KOPT-K1 (cell line): ENCODE measurements around the gene CUBN.

Experiments used
- H3K27ac ChIP-seq: fragments of 200-600 bp; sonication (generic); 2 replicates; pipeline ENCODE4 v1.5.1; 2016; ENCODE audit warnings: antibody characterized with exemption, mild to moderate bottlenecking, low read depth, low read length; ENCODE audit not compliant: poor library complexity, severe bottlenecking
- H3K36me3 ChIP-seq: fragments of 200-600 bp; sonication (generic); 2 replicates; pipeline ENCODE4 v1.5.1; 2017; ENCODE audit warnings: antibody characterized with exemption, mild to moderate bottlenecking, low read length, moderate library complexity; ENCODE audit not compliant: insufficient read depth
- H3K9me3 ChIP-seq: fragments of 200-600 bp; sonication (generic); 2 replicates; pipeline ENCODE4 v1.5.1; 2017; ENCODE audit warnings: antibody characterized with exemption, low read length, mild to moderate bottlenecking; ENCODE audit not compliant: insufficient read depth, poor library complexity, severe bottlenecking

Gene CUBN

DNA sequence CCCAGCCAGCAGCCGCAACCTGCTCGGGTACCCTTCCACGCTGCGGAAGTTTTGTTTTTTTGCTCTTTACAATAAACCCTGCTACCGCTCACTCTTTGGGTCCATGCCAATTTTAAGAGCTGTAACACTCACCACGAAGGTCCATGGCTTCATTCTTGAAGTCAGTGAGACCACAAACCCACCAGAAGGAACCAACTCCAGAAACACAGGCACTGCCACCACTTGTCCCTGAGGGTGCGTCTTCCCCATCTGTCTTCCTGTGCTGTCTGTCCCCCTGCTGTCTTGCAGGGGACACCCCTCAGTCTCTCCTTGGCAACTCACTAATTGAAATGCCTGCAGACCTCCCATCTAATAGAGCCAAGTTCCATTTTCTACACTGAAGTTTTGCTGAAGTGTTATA is 263.8 kb downstream of the CUBN start:
- Histone ChIP-seq H3K9me3 (no peaks in the 10 kb centered on the region), H3K27ac (no peak overlapping the region), H3K36me3 (no peaks in the 10 kb centered on the region)

DNA sequence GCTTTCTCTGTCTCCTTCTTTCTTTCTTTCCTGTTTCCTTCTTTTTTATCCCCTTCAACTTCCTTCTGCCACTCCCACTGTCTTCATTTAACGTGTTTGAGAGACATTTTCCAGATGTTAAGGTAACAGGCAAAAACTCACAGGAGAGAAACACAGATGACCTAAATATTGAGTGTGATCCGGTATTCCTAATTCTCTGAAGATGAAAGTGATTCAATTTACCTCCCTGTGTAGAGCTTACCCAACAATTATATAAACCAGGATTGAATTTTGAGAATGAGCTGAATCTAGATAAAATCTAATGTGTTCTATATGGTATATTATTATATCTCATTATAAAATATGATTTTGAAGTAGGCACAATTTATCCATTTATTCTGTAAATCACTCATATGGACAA is 265.8 kb downstream of the CUBN start:
- no peak overlapping the region for H3K27ac ChIP-seq

DNA sequence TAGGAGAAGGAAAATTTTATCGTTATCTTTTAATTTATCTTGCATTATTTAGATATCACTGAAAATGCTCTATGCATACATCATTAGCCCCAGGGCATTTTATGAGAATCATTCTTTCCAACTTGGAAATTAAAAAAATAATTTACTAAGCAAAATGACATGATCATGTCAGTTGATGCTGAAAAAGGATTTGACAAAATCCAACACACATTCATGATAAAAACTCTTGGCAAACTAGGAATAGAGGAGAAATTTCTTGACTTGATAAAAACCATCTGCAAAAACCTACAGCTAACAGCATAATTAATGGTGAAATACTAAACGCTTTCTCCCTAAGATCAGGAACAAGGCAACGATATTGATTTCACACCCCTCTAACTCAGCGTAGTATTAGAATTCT is 272.2 kb downstream of the CUBN start:
- H3K36me3 ChIP-seq: no peaks in the 10 kb centered on the region
- no peak overlapping the region for H3K27ac ChIP-seq
- H3K9me3 ChIP-seq: no peaks in the 10 kb centered on the region

More for the DNA sequence above, 265.8 kb downstream of the CUBN start:
- no peaks in the 10 kb centered on the region for H3K9me3 ChIP-seq
- no peaks in the 10 kb centered on the region for H3K36me3 ChIP-seq

DNA sequence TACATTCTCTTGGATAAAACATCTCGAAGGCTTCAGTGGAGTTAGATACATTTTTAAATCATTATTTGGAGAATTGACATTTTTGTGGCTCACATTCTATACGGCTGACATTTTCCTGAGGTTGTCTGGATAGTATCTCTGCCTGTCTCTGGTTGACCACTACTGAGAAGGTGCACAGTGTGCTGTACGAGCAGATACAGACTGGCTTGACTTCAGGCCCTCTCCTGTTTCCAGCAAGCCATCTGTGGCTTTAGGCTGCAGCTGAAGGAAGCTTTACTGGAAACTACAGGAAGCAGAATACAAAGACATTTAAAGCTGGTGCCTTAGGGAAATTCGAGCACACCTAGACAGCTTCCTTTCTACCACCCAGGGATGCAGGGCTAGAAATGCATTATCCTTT is 273.0 kb downstream of the CUBN start:
- no peaks in the 10 kb centered on the region for H3K9me3 ChIP-seq
- no peaks in the 10 kb centered on the region for H3K36me3 ChIP-seq
- H3K27ac ChIP-seq: no peak overlapping the region

- no peaks in the 10 kb centered on the region for H3K36me3 ChIP-seq
- H3K27ac ChIP-seq: no peak overlapping the region
- H3K9me3 ChIP-seq: no peaks in the 10 kb centered on the region
Measured at GRCh38 chr10:16856092-16856491, 273.5 kb downstream of the CUBN start.

DNA sequence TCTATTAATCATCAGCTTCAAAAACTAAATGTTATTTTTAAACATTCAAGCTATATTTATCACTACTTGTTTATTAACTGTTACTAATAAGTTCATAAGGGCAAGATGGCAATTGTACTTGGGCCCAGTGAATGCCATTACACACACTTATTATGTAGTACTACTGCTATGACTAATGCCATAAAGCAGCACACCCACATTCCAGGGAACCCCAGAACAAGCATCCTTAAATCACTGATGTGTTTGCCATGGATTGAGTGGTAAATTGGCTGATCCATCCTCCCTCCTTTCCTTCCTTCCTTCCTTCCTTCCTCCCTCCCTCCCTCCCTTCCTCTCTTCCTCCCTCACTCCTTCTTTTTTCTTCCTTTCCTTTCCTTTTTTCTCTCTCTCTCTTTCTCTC is 275.0 kb downstream of the CUBN start:
- H3K36me3 ChIP-seq: no peaks in the 10 kb centered on the region
- no peaks in the 10 kb centered on the region for H3K9me3 ChIP-seq
- H3K27ac ChIP-seq: no peak overlapping the region

DNA sequence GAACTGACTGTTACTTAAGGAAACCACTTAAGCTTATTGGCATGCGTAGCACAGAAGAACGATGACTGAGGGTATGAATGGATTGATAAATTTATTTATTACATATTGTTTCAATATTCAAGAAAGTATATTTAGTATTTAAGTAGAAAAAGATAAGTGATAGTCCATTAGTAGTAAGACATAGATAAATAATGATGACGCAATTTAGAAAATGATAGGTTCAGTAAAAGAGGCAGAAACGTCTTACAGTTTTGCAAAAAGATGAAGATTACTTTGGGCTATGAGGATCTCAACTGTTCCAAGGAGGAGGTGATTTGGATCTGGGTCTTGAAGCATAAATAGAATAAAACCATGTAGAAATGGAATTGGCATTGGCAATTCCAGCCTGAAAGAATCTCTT is 275.8 kb downstream of the CUBN start:
- Histone ChIP-seq H3K36me3 (no peaks in the 10 kb centered on the region), H3K27ac (no peak overlapping the region), H3K9me3 (no peaks in the 10 kb centered on the region)

DNA sequence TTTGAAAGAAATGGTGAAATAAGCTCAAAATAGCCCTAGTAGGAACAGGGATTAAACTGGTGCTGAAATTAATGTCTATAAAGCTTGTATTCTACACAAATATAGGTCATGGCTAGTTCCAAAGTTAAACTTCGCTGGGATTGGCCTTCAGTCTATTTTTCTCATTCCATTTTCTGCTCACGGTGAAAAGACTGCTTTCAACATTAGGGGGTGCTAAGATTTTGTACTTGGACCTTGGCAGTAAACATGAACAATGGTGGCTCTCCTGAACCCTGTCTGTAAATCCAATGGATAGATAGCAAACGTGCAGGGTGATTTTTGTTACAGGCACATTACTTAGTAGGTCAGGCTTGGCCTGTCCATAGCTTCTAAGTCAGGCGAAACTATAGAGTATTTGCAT is 276.4 kb downstream of the CUBN start:
- Histone ChIP-seq H3K27ac (no peak overlapping the region), H3K36me3 (no peaks in the 10 kb centered on the region), H3K9me3 (no peaks in the 10 kb centered on the region)

DNA sequence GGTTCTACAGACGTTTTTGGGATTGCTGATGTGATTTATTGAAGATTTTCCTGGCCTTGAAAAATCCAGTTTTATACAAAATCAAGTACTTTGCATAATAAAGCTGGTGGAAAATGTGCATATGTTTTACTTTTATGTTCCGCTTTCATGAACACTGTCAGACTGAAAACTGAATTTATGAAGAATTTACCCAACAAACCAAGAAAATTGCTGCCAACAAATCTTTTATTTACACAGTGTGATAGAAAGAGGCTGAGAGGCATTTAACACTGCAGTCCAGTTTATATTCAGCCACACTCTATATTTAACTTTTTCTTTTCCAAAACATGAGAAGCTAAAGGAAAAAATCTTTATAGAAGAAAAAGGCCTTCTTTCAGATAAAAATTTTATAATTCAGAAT is 277.0 kb downstream of the CUBN start:
- Histone ChIP-seq H3K27ac (no peak overlapping the region), H3K36me3 (no peaks in the 10 kb centered on the region), H3K9me3 (no peaks in the 10 kb centered on the region)

DNA sequence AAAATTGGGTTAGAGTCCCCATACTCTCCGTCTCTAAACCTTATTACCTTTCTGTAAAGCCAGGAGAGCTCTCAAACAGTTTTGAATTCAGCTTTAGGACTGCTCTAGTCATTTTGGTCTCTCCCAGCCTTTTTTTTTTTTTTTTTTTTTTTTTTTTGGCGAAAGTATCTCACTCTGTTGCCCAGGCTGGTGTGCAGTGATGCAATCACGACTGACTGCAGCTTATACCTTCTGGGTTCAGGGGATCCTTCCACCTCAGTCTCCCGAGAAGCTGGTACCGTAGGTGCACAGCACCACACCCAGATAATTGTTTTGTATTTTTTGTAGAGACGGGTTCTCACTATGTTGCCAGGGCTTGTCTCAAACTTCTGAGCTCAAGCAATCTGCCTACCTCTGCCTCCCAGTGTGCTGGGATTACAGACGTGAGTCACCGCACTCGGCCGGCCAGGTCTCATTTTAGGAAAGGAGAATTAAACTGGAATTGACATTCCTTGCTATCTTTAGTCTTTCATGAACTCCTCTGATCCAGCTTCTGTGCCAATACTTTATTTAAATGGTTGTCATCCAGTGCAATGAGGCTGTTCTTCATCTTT is 281.0 kb downstream of the CUBN start:
- Histone ChIP-seq H3K36me3 (no peaks in the 10 kb centered on the region), H3K9me3 (no peaks in the 10 kb centered on the region), H3K27ac (no peak overlapping the region)

- Histone ChIP-seq H3K9me3 (no peaks in the 10 kb centered on the region), H3K36me3 (no peaks in the 10 kb centered on the region), H3K27ac (no peak overlapping the region)
Measured at GRCh38 chr10:16847644-16848043, 282.0 kb downstream of the CUBN start.

DNA sequence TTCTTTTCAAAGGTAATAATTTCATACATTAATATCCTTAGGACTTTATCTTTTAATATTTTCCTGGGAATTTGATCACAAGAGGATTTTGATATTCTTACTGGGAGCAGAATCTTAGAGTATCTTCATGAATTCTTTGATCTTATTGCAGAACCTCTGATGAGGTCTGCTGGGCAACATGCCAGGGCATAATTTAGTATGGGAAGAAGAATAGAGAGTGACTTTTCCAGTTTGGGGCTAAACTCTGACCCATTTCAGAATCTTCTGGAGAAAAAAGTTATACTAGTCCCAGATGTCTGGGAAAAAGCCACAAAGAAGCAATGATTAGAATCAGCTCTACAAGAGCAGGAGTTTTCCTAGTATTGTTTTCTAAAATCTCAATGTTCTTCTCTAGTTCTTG is 284.4 kb downstream of the CUBN start:
- Histone ChIP-seq H3K36me3 (no peaks in the 10 kb centered on the region), H3K27ac (no peak overlapping the region), H3K9me3 (no peaks in the 10 kb centered on the region)

GRCh38 chr10:16843252-16843870 is 286.2 kb downstream of the CUBN start:
- H3K9me3 ChIP-seq: no peaks in the 10 kb centered on the region

DNA sequence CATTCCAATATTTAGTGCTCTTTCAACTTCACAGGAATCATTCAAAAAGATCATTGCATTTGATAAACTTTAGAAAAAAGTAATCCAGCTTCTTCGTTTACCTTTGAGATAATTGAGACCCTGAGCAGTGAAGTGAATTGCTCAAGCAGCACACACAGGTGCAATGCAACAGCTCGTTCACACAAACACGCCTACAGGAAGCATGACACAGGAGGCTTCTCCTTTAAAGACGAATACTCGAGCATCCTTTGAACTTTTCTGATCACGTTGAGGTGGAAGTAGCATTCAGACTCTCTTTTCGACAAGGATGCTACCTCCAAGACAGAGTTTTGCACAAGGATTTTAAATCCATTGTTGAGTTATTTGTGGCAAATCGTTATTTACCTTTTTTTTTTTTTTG is 294.4 kb downstream of the CUBN start:
- Histone ChIP-seq H3K36me3 (no peaks in the 10 kb centered on the region), H3K27ac (no peak overlapping the region), H3K9me3 (no peaks in the 10 kb centered on the region)

More at GRCh38 chr10:16843252-16843870, 286.2 kb downstream of the CUBN start:
- Histone ChIP-seq H3K27ac (no peak overlapping the region), H3K36me3 (no peaks in the 10 kb centered on the region)

- Histone ChIP-seq H3K9me3 (no peaks in the 10 kb centered on the region), H3K36me3 (no peaks in the 10 kb centered on the region), H3K27ac (no peak overlapping the region)
Measured at GRCh38 chr10:16832351-16833080, 297.1 kb downstream of the CUBN start.

GRCh38 chr10:16828701-16829175 is 300.9 kb downstream of the CUBN start:
- Histone ChIP-seq H3K36me3 (no peaks in the 10 kb centered on the region), H3K27ac (no peak overlapping the region), H3K9me3 (no peaks in the 10 kb centered on the region)
